A204.1 (cell line): ENCODE measurements around the gene DPH6.
"Not testable (repeated sequence)": the region's sequence is repeated elsewhere in the genome, so short reads cannot be mapped to it uniquely, and the experiment has no call there.

Experiments used
- FAIRE-seq: peaks from 2 replicates; lab custom pipeline; 2012; peaks lifted over from hg19 to GRCh38; lab: Jason Lieb, UNC

The DPH6 gene

GRCh38 chr15:35328836-35329235 is 217.1 kb downstream of the DPH6 start:
- FAIRE-seq = not testable (repeated sequence)

GRCh38 chr15:35327789-35328188 is 218.2 kb downstream of the DPH6 start:
- FAIRE-seq = no peak

GRCh38 chr15:35325374-35325941 is 220.5 kb downstream of the DPH6 start:
- no peak for FAIRE-seq

- FAIRE-seq = no peak
Observed at GRCh38 chr15:35323141-35323540, 222.8 kb downstream of the DPH6 start.

- no peak for FAIRE-seq
Observed at GRCh38 chr15:35321926-35322325, 224.0 kb downstream of the DPH6 start.

GRCh38 chr15:35320911-35321310 is 225.1 kb downstream of the DPH6 start:
- FAIRE-seq = no peak
